Liver (tissue), 9 donors: Measurements from ENCODE around the gene CFTR. TPM values are rescaled to one million over a fixed set of nuclear protein-coding genes. Genes with fewer than 3 reads are reported as not detected.

Source experiments
- DNase-seq: peaks from one replicate; pipeline ENCODE4 v3.0.0-alpha.2; 2017; ENCODE audit warnings: low spot score
- H3K27ac ChIP-seq, 2 donors: one replicate each; pipeline ENCODE4 v1.7.0; 2013; ENCODE audit warnings: inconsistent platforms in 2 of 2, low read length in 2 of 2, control low read depth in 1 of 2, low read depth in 1 of 2, mild to moderate bottlenecking in 1 of 2
- H3K27me3 ChIP-seq, 4 donors: one replicate each; pipeline versions ENCODE4 v1.6.1 to v1.7.0; 2013; ENCODE audit warnings: low read length in 3 of 4, inconsistent platforms in 1 of 4, mild to moderate bottlenecking in 1 of 4, moderate library complexity in 1 of 4; ENCODE audit not compliant: control insufficient read depth in 4 of 4, insufficient read depth in 4 of 4
- H3K36me3 ChIP-seq, 4 donors: one replicate each; pipeline versions ENCODE4 v1.6.1 to v1.7.0; 2013; ENCODE audit warnings: low read length in 3 of 4, mild to moderate bottlenecking in 3 of 4, low read depth in 1 of 4, moderate library complexity in 1 of 4; ENCODE audit not compliant: control insufficient read depth in 4 of 4, insufficient read depth in 3 of 4
- H3K4me1 ChIP-seq, 4 donors: one replicate each; pipeline versions ENCODE4 v1.6.1 to v1.7.0; 2013; ENCODE audit warnings: low read length in 3 of 4, mild to moderate bottlenecking in 3 of 4, moderate library complexity in 1 of 4; ENCODE audit not compliant: control insufficient read depth in 4 of 4, insufficient read depth in 4 of 4
- H3K4me3 ChIP-seq, 3 donors: one replicate each; pipeline versions ENCODE4 v1.6.1 to v1.7.0; 2013; ENCODE audit warnings: low read length in 3 of 3, control low read depth in 1 of 3, low read depth in 1 of 3, mild to moderate bottlenecking in 1 of 3
- H3K9ac ChIP-seq, 2 donors: one replicate each; pipeline ENCODE4 v1.7.0; 2013; ENCODE audit warnings: low read length in 2 of 2, mild to moderate bottlenecking in 2 of 2, moderate library complexity in 2 of 2, control low read depth in 1 of 2, low read depth in 1 of 2
- H3K9me3 ChIP-seq, 4 donors: one replicate each; pipeline versions ENCODE4 v1.6.1 to v1.7.0; 2013; ENCODE audit warnings: low read length in 3 of 4; ENCODE audit not compliant: control insufficient read depth in 4 of 4
- EGR1 ChIP-seq, 2 donors: IDR thresholded peaks; 2 replicates each; pipeline ENCODE4 v1.6.1; 2016 to 2018; ENCODE audit warnings: antibody characterized with exemption in 2 of 2, low read depth in 2 of 2
- FOXA1 ChIP-seq: IDR thresholded peaks from 2 replicates; pipeline ENCODE4 v1.6.1; 2016; ENCODE audit warnings: antibody characterized with exemption
- FOXA2 ChIP-seq: IDR thresholded peaks from 2 replicates; pipeline ENCODE4 v1.6.1; 2016; ENCODE audit warnings: antibody characterized with exemption
- GABPA ChIP-seq, 2 donors: IDR thresholded peaks in 1 of 2; conservative IDR thresholded peaks in 1 of 2; 2 replicates each; pipeline ENCODE4 v1.6.1; 2016; ENCODE audit warnings: antibody characterized with exemption in 2 of 2, mild to moderate bottlenecking in 1 of 2, moderate library complexity in 1 of 2
- HNF4A ChIP-seq, 2 donors: conservative IDR thresholded peaks; 2 replicates each; pipeline ENCODE4 v1.6.1; 2016; ENCODE audit warnings: antibody characterized with exemption in 2 of 2, mild to moderate bottlenecking in 2 of 2
- HNF4G ChIP-seq: IDR thresholded peaks from 2 replicates; pipeline ENCODE4 v1.6.1; 2016; ENCODE audit warnings: antibody characterized with exemption
- JUND ChIP-seq, 2 donors: IDR thresholded peaks; 2 replicates each; pipeline ENCODE4 v1.6.1; 2016; ENCODE audit warnings: antibody characterized with exemption in 2 of 2
- NR2F2 ChIP-seq: IDR thresholded peaks from 2 replicates; pipeline ENCODE4 v1.6.1; 2016; ENCODE audit warnings: antibody characterized with exemption
- RAD21 ChIP-seq, 2 donors: IDR thresholded peaks; 2 replicates each; pipeline ENCODE4 v1.6.1; 2016; ENCODE audit warnings: antibody characterized with exemption in 2 of 2, mild to moderate bottlenecking in 2 of 2
- RXRA ChIP-seq, 2 donors: IDR thresholded peaks; 2 replicates each; pipeline ENCODE4 v1.6.1; 2017 to 2018; ENCODE audit warnings: antibody characterized with exemption in 2 of 2, mild to moderate bottlenecking in 1 of 2
- SP1 ChIP-seq: IDR thresholded peaks from 2 replicates; pipeline ENCODE4 v1.6.1; 2018; ENCODE audit warnings: antibody characterized with exemption, mild to moderate bottlenecking
- TAF1 ChIP-seq: conservative IDR thresholded peaks from 2 replicates; pipeline ENCODE4 v1.6.1; 2016; ENCODE audit warnings: antibody characterized with exemption, mild to moderate bottlenecking
- YY1 ChIP-seq: IDR thresholded peaks from 2 replicates; pipeline ENCODE4 v1.6.1; 2016; ENCODE audit warnings: antibody characterized with exemption, mild to moderate bottlenecking
- WGBS: extraction: QIAGEN DNeasy Blood & Tissue Kit; methylation state at CpG from one replicate; pipeline ENCODE4 v1.1.7; 2013; 5-methylcytosine and 5-hydroxymethylcytosine counted together
- polyA plus RNA-seq, 2 donors: library from polyadenylated mRNA; stranded (reverse) in 1 of 2; unstranded in 1 of 2; fragments of 200-250 nt in 1 of 2; fragments of >200 nt in 1 of 2; fragmentation: Nextera tagmentation in 1 of 2; extraction: Ambion mirVana in 1 of 2; gene quantifications; one replicate each; pipeline versions ENCODE4 v1.2.1 to v1.2.3, GENCODE V29; 2013 to 2015
- total RNA-seq, 2 donors: library from RNA; depleted of rRNA; stranded (reverse); fragments of >200 nt; gene quantifications; one replicate each; pipeline ENCODE4 v1.2.3, GENCODE V29; 2014
- TF ChIP-seq, protein P1 (sequence below): fragments of 150-350 bp; IDR thresholded peaks from 2 replicates; pipeline ENCODE4 v1.5.1; 2017; ENCODE audit warnings: improper control_type of control experiment, low read depth, low read length; ENCODE audit not compliant: missing input control
- TF ChIP-seq, protein P2 (sequence below): IDR thresholded peaks from 2 replicates; pipeline ENCODE4 v1.6.1; 2016; ENCODE audit warnings: antibody characterized with exemption
- TF ChIP-seq, protein P3 (sequence below): IDR thresholded peaks from 2 replicates; pipeline ENCODE4 v1.6.1; 2016; ENCODE audit warnings: antibody characterized with exemption, mild to moderate bottlenecking
- TF ChIP-seq, protein P4 (sequence below): IDR thresholded peaks from 2 replicates; pipeline ENCODE4 v1.6.1; 2016; ENCODE audit warnings: antibody characterized with exemption
- TF ChIP-seq, protein P5 (sequence below): IDR thresholded peaks from 2 replicates; pipeline ENCODE4 v1.6.1; 2016; ENCODE audit warnings: antibody characterized with exemption
- donor health status: healthy.
- donor health status: healthy.
- donor health status: healthy.
- donor health status: healthy.
- donor health status: healthy.

Gene CFTR
- total and polyA plus RNA-seq, 4 donors, result 0.75 to 10.5 (median 1.3) TPM

DNA sequence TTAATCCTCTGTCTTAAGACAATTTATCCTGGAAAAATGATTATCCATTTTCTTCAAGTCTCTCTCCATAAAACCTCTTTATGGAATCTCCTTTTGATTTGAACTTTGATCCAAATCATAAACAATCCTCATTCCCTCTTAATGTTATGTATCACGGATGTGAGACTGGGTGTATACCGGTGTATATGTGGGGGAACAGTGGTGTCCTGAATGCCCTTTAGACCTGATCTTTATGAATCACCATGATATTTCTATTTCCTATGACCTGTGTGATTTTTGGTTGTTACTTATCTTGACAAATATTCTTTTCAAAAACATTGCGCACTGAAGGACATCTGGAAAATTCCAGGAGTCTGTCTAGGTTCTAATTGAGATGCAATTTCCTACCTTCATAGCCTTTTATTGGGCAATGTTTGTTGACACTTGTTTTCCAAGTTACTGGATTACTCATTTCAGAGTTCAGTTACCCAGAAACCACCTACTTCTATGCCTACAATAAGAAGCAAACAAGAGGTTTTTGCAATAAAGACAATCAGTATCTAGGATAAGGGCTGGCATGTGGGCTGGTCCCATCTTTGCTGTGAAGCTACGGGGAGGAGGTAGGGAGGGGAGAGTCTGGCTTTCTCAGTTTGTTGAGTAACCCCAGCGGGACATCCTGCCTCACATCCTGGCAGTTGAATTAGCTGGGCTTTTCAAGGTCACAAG lies 203.0 kb downstream of the CFTR start:
- no peak overlapping the region for H3K9ac ChIP-seq
- no peak overlapping the region for H3K27ac ChIP-seq
- no peaks in the 10 kb centered on the region for H3K36me3 ChIP-seq
- WGBS, result 56% methylated on average over 5 of the region's 5 CpGs
- no peak overlapping the region for H3K4me3 ChIP-seq
- no peak for DNase-seq
- no peaks in the 10 kb centered on the region for H3K27me3 ChIP-seq
- TF ChIP-seq EGR1 (IDR thresholded peaks at IDR 0.05; ENCODE audit: low read depth in 2 of 2) (no peak), HNF4A (conservative IDR thresholded peaks at IDR 0.05) (peak in 1 of 2 donors; percentile 8)
- no peaks in the 10 kb centered on the region for H3K4me1 ChIP-seq
- no peaks in the 10 kb centered on the region for H3K9me3 ChIP-seq

DNA sequence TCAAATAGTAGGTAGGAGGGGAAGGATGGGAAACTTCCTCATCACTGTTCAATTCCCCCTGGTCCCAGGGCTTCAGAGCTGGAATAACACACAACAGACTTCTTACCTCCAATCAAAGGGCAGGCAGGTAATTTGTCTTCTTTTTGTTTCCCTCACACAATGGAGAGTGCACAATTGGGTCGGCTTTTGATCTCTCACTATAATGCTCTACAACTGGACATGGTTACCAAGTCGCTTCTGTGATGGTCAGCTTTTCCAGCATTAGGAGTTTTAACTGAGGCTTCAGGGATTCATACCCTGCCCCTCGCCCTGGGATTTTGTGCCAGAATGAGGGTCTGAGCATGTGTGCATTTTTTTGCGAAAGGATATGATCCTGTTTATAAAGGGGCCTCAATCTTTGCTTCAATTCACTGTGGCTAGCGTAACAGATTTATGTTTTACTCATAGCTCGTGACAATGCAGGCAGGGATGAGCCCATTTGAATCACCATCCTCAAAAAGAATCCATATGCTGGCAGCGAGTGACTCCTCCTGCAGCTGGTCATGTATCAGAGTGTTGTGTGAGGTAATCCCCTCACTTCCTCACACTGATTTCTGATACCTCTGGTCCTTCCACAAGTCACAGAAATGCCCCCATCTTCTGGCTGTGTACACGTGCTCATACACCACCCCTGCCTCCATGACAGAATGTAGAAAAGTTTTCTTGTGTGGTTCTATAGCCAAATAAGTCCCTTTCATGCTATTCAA lies 203.8 kb downstream of the CFTR start:
- H3K9ac ChIP-seq, result no peak overlapping the region
- no peak overlapping the region for H3K27ac ChIP-seq
- H3K4me3 ChIP-seq, result no peak overlapping the region
- H3K36me3 ChIP-seq, result no peaks in the 10 kb centered on the region
- no peaks in the 10 kb centered on the region for H3K9me3 ChIP-seq
- H3K4me1 ChIP-seq, result no peaks in the 10 kb centered on the region
- TF ChIP-seq GABPA (IDR thresholded peaks at IDR 0.05 in 1 of 2, conservative IDR thresholded peaks at IDR 0.05 in 1 of 2), result no peak
- TF ChIP-seq YY1, result no peak
- TF ChIP-seq JUND (IDR thresholded peaks at IDR 0.05), result no peak
- TF ChIP-seq NR2F2, result no peak
- no peak for TF ChIP-seq HNF4A (conservative IDR thresholded peaks at IDR 0.05)
- no peak for TF ChIP-seq FOXA2
- TF ChIP-seq, protein P1, sequence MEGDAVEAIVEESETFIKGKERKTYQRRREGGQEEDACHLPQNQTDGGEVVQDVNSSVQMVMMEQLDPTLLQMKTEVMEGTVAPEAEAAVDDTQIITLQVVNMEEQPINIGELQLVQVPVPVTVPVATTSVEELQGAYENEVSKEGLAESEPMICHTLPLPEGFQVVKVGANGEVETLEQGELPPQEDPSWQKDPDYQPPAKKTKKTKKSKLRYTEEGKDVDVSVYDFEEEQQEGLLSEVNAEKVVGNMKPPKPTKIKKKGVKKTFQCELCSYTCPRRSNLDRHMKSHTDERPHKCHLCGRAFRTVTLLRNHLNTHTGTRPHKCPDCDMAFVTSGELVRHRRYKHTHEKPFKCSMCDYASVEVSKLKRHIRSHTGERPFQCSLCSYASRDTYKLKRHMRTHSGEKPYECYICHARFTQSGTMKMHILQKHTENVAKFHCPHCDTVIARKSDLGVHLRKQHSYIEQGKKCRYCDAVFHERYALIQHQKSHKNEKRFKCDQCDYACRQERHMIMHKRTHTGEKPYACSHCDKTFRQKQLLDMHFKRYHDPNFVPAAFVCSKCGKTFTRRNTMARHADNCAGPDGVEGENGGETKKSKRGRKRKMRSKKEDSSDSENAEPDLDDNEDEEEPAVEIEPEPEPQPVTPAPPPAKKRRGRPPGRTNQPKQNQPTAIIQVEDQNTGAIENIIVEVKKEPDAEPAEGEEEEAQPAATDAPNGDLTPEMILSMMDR, result no peak
- TF ChIP-seq, protein P2, sequence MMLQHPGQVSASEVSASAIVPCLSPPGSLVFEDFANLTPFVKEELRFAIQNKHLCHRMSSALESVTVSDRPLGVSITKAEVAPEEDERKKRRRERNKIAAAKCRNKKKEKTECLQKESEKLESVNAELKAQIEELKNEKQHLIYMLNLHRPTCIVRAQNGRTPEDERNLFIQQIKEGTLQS, result no peak
- TF ChIP-seq, protein P3, sequence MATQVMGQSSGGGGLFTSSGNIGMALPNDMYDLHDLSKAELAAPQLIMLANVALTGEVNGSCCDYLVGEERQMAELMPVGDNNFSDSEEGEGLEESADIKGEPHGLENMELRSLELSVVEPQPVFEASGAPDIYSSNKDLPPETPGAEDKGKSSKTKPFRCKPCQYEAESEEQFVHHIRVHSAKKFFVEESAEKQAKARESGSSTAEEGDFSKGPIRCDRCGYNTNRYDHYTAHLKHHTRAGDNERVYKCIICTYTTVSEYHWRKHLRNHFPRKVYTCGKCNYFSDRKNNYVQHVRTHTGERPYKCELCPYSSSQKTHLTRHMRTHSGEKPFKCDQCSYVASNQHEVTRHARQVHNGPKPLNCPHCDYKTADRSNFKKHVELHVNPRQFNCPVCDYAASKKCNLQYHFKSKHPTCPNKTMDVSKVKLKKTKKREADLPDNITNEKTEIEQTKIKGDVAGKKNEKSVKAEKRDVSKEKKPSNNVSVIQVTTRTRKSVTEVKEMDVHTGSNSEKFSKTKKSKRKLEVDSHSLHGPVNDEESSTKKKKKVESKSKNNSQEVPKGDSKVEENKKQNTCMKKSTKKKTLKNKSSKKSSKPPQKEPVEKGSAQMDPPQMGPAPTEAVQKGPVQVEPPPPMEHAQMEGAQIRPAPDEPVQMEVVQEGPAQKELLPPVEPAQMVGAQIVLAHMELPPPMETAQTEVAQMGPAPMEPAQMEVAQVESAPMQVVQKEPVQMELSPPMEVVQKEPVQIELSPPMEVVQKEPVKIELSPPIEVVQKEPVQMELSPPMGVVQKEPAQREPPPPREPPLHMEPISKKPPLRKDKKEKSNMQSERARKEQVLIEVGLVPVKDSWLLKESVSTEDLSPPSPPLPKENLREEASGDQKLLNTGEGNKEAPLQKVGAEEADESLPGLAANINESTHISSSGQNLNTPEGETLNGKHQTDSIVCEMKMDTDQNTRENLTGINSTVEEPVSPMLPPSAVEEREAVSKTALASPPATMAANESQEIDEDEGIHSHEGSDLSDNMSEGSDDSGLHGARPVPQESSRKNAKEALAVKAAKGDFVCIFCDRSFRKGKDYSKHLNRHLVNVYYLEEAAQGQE, result no peak
- no peak for TF ChIP-seq RXRA (IDR thresholded peaks at IDR 0.05)
- no peak for TF ChIP-seq SP1
- no peak for TF ChIP-seq TAF1
- TF ChIP-seq, protein P4, sequence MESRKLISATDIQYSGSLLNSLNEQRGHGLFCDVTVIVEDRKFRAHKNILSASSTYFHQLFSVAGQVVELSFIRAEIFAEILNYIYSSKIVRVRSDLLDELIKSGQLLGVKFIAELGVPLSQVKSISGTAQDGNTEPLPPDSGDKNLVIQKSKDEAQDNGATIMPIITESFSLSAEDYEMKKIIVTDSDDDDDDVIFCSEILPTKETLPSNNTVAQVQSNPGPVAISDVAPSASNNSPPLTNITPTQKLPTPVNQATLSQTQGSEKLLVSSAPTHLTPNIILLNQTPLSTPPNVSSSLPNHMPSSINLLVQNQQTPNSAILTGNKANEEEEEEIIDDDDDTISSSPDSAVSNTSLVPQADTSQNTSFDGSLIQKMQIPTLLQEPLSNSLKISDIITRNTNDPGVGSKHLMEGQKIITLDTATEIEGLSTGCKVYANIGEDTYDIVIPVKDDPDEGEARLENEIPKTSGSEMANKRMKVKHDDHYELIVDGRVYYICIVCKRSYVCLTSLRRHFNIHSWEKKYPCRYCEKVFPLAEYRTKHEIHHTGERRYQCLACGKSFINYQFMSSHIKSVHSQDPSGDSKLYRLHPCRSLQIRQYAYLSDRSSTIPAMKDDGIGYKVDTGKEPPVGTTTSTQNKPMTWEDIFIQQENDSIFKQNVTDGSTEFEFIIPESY, result no peak
- TF ChIP-seq, protein P5, sequence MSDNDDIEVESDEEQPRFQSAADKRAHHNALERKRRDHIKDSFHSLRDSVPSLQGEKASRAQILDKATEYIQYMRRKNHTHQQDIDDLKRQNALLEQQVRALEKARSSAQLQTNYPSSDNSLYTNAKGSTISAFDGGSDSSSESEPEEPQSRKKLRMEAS, result no peak
- no peak for TF ChIP-seq EGR1 (IDR thresholded peaks at IDR 0.05; ENCODE audit: low read depth in 2 of 2)
- TF ChIP-seq FOXA1, result no peak
- TF ChIP-seq HNF4G, result no peak
- no peak for TF ChIP-seq RAD21 (IDR thresholded peaks at IDR 0.05)
- H3K27me3 ChIP-seq, result no peaks in the 10 kb centered on the region
- 83% methylated on average over 8 of the region's 8 CpGs for WGBS
- DNase-seq, result no peak
